Muscle of back (tissue), 11 donors: ENCODE results near the gene VTI1A. TPM values are rescaled to one million over a fixed set of nuclear protein-coding genes. Genes with fewer than 3 reads are reported as not detected.
"Not testable (repeated sequence)": the region's sequence is repeated elsewhere in the genome, so short reads cannot be mapped to it uniquely, and the experiment has no call there.

ENCODE experiments used
- DNase-seq, 3 donors: peaks; one replicate each; pipeline versions ENCODE4 v3.0.0 to v3.0.0-alpha.2; 2013
- polyA plus RNA-seq, 10 donors: library from polyadenylated mRNA; unstranded; fragments of 120-200 nt; gene quantifications; one replicate each; pipeline ENCODE4 v1.2.1, GENCODE V29; 2013; ENCODE audit not compliant: insufficient read length in 10 of 10

The VTI1A gene
- polyA plus RNA-seq, 10 donors = 11.9 to 18.4 (median 14.7) TPM

DNA sequence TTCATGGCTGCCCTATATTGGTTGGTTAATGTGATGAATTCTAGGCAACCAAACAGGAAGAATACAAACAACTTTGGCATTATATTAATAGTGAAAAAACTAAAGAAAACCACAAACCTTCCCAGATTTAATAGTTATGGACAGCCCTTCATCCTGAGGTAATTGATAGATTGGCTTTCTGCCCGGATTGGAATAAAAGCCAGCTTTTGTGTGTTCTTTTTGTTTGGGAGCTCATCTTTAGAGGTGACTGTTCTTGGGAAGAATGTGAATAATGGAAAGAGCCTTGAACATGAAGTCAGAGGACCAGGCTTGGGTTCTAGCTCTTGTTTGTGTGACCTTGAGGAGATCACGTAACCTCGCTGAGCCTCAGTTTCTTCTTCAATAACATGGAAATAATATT lies 92.3 kb downstream of the VTI1A start:
- no peak for DNase-seq

DNA sequence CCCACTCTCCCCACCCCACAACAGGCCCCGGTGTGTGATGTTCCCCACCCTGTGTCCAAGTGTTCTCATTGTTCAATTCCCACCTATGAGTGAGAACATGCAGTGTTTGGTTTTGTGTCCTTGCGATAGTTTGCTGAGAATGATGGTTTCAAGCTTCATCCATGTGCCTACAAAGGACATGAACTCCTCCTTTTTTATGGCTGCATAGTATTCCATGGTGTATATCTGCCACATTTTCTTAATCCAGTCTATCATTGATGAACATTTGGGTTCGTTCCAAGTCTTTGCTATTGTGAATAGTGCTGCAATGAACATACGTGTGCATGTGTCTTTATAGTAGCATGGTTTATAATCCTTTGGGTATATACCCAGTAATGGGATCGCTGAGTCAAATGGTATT lies 95.8 kb downstream of the VTI1A start:
- not testable (repeated sequence) for DNase-seq

DNA sequence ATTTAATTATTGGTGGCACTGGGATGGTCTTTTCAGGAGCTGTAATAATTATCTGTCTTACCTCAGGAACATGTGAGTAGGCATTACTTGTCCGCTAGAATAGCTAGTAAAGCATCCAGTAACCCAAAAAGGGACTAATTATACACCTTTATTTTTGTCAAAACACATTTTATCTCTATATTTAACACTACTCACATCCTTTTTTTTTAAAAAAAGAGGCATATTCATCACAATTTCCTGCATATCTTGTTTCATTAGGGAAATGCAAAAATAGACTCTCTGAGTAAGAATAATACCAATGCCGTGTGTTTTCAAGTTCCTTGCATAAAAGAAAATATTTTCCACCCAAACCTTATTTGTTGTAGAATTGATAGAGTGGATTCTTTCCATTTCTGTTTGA lies 99.5 kb downstream of the VTI1A start:
- DNase-seq = no peak

DNA sequence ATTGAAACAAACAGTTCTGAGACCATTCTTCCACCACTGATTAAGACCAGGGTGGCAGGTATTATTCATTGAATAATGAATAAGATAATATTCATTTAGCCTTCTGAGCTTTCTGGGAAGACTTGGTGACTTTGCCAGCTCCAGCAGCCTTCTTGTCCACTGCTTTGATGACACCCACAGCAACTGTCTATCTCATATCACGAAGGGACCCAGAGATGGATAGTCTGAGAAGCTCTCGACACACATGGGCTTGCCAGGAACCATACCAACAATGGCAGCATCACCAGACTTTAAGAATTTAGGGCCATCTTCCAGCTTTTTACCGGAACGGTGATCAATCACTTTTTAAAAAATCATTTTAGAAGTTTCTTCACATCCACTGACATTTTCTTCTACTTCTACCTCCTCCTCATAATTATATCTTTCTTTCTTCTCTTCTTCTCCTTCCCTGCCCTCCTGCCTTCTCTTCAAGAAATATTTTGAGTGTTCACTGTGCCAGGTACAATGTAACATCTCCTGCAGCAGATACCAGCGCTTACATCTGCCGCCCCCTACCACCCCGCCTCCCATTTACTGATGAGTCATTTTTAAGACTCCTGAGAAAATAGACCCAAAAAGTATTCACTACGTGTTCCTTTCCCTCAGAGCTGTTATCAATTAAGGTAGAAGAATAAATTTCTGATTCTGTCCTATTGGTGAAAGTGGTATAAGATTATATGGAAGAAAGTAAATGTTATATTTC lies 101.7 kb downstream of the VTI1A start:
- DNase-seq = no peak

DNA sequence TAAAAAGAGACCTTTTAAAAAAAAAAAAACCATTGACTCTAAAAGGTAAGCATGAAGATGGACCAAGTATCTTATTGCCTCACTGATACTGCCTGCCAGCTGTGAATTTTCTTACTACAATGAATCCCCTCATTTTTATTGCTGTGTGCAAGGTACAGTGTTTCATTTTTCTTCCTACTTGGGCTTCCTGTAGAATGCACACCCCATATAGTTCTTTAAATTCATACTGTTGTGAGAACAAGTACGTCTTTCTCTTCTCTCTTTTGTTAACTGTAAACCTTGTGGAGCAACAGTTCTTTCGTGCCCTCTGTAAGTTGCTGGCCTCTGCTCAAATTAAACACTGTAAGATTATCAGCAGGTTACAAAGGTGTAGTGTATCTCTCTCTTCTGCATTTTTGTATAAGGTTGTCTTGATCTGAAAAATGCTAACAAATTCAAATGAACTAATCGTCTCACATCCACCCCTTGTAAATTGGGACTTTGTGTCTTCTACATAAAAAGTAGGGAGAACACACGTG lies 105.6 kb downstream of the VTI1A start:
- DNase-seq = no peak

DNA sequence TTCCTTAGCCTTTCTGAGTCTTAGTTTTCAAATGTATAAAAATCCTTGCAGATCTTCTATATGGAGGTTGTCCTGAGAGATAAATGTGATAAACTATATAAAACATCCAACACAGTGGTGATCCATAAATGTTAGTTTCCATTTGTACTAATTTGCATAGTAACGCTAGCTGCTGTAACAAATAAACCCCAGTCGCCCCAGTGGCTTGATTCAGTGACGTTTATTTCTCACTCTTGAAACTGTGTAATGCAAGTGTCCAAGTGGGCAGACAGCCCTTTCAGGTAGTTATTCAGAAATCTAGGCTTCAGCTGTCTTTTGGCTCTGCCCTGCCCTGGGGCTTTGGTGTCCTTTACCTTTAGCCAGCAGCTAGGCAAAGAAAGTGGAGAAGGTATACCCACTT lies 106.3 kb downstream of the VTI1A start:
- DNase-seq = no peak

DNA sequence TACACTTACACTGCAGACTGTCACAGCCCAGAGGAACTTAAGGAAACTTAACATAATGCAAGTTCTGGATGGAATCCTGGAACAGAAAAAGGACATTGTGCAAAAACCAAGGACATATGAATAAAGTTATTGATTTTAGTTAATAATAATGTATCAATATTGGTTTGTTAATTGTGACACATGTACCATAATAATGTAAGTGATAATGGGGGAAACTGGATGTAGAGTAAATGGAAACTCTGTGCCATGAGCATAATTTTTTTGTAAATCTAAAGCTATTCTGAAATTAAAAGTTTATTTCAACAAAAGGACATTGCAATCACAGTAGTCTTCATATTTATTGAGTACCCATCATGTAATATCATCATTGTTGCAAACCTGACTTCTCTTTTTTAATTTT lies 107.2 kb downstream of the VTI1A start:
- no peak for DNase-seq

DNA sequence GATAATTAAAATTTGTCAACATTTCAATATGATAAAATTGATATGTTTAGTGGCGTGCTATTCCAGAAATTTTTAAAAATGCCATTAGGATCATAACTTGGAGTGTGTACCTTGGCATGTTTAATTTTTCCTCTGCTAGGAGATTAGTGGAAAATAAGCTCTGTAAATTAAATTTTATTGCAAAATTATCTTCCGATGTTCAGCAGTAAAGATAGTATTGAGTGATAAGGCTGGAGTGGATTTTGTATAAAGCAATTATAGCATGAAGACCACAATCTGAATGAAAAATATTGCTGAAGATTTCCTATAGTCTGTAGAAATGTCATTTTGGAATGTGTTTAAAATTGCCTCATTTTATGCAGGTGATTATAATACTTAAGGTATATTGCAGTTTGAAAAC lies 110.2 kb downstream of the VTI1A start:
- DNase-seq = no peak

DNA sequence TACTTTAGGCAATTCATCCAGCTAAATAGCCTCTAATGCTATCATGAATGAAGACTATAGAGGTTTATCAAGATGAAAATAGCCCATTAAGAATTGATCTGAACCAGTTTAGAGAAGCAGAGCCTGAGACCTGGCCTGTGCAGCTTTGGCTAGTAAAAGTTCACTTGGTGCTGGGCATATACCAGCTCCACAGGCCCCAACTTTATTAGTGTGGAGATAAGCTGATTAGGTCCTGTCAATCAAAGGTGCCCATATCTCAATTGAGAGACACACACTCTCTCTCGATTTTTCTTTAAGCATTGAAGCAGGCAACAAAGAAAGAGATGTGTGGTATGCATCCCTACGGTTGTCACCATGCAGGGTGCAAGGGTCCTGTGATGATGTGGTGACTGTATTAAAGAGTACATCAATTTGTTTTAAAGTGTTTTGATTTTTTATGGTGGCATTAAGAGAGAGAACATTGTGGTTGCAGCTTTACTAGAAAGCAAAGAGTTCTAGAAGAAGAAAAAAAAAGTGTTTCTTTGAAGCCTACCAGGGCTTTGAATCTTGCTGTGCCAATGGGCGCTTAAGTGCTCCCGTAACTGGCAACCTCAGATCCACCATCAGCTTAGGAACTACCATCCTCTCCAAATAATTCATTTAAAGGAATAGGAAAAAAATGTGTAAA lies 111.6 kb downstream of the VTI1A start:
- DNase-seq = no peak

DNA sequence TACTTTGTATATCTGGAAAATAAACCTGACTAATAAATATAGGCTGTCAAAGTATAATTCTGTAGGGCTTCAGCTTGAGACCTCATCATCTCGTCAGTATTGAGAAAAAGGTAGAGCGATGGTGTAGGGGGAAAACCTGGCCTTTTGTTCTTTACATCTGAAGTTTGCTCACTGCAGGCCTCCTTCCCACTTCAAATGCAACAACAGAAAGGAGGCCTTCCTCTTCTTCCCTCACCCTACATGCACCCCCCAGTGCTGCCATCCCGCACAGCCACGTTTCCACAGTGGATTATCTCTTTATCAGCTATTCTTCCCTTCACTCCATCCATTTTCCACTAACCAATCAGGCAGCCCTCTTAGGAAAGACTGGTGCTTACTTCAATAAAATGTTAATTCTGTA lies 112.3 kb downstream of the VTI1A start:
- no peak for DNase-seq

DNA sequence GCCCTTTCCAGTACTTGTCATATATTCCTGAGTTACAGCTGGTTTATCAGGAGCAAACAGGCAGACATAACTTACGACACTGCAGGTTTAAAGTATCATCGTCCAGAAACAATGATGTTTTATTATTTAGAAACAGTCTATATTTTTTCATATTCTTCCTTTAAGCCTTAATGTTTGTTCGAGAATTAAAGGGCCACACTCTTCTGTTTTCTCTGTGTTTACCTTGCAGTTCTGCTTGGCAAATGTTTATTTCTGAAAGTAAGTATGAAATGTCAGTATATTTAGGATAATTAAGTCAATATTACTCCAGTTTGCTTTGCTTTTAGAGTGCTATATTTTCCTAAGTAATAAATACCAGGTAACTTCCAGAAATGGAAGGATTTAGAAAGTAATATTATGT lies 115.1 kb downstream of the VTI1A start:
- DNase-seq = no peak

DNA sequence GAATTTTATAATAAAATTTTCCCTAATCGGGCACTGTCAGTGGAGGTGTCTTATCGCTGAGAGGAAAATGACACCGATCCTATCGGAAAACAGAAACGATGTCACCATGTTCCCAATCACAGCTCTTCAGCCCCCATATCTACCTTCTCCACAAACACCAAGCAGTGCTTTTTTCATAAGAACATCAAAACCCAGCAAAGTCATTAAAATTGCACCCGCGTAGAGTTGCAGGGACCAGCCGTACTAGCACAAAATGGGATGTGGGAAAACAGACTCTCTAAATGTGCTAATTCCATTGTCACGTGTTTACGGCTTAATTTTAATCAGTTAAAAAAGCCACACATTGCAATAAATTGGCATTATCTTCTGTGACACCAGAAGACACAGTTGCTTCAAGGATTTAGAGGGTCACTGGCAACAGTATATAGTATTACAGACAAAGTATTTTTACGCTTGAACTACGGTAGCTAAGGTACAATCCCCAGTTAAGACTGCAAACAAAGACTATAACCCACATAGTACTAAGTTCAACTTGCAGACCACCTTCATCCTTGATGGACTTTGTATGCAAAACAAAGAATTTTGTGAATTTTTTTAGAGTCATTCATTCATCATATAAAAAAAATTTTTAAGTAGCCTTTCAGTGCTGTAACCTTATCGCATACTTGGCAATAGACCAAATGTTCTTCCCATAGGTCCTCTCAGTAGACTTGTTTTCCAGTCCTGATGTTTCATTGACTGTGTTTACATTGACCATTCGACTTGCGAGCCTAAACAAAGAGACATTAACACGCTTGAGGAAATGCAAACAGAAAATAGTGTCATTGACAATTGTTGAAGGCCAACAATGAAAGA lies 116.0 kb downstream of the VTI1A start:
- no peak for DNase-seq

DNA sequence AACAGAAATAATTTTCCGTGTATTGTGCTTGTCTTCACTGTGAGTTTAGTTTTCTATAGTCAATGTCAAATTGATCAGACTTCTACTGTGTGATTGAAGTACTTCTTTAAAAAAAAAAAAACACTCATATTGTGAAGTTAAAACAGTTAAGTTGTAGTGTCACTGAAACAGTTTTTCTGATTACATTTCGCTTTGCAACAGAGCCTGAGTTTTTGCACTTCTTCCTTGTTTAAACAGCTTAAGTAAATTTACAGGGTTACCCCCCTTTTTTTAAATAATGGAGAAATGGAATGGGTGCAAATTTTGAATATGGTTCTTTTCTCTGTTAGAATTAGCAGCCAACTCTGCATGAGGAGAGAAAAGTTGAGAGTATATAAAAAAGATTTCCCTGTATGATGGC lies 117.3 kb downstream of the VTI1A start:
- DNase-seq = no peak

DNA sequence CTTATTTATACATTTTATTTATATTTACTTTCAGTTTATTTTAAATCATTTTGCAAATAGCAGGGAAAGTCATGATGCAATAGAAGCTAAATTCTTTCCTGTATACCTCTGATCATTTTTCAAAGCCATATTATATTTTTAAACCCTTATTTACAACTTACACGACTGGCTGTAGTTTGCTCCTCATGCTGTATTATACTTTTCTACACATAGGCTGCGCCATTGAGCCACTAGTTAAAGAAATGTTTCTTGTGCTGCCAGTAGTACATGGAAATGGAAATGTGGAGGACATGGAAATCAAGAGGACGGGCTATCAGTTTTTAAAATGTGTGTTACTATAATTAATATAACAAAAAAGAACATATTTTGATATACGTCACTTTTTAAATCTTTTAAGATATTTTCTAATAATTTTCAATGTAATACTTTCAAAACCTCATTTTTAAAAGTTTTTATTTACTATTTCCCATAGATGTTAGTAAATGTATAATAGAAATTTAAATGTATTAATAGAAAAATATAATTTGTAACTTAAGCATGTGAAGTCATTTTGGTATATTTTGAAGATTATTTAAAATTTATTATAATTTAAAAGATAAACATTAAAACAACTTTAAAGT lies 118.5 kb downstream of the VTI1A start:
- peak; percentile 59 to 74 (median 63) for DNase-seq

DNA sequence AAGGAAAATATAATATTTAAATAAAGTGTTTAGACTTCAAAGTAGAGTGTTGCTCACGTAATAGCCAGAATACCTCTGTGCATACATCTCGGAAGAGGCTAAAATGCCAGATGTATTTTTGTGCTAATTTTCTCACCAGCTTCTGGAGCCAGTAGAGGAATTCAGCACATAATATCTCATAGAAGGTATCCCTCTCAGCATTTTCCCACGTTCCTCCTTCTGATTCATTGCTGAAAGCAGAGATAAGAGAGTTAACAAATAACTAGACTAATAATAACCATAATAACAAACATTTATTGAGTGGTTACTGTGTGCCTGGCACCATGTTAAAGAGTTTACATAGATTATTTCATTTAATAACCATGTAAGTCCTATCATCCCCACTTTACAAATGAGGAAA lies 123.6 kb downstream of the VTI1A start:
- no peak for DNase-seq

DNA sequence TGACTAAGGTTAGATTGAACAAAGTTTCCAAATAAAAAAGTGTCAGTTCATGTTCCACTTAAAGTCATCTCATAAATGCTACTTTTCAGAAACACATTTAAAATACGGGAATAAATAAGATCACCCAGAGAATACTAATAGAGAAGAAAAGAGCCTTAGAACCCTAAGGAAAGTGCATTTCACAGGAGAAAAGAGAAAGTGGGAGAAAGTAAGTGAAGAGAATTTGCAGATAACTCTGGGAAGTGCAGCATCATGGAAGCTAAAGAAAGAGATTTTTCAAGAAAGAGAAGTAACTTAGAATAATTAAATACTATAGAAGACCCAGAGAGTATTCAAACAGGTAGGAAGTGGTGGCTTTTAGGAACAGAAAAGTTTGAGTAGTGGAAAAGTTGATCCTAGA lies 132.6 kb downstream of the VTI1A start:
- DNase-seq = no peak

DNA sequence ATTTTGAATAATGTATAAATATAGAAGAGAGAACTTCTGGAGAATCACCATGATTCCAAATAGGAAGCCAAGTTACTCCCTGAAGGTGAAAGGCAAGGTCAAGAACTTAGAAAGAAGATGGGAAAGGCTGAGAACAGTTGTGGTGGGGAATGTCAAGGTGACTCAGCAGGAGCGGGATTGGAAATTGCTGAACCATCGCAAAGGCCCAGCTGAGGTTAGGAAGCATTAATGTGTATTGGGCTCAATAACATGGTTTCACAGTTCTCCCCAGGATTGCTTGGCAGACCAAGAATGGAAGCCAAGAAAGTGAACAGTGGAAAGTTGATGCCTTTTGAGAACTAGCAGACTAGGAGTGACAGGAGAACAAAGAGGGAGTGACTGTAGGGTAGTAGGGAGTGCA lies 133.3 kb downstream of the VTI1A start:
- DNase-seq = no peak

DNA sequence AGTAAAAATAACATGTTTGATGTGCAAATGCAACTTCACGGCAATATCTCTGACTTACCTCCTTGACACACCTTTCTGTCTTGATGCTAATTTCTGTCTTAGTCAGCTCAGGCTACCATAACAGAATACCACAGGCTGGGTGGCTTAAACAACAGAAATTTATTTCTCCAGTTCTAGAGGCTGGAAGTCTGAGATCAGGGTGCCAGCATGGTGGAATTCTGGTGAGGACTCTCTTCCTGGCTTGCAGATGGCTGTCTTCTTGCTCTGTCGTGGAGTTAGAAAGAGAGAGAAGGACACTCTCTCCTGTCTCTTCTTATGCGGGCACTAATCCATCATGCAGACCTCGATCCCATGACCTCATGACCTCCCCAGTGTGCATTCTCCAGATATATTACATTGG lies 134.9 kb downstream of the VTI1A start:
- no peak for DNase-seq

DNA sequence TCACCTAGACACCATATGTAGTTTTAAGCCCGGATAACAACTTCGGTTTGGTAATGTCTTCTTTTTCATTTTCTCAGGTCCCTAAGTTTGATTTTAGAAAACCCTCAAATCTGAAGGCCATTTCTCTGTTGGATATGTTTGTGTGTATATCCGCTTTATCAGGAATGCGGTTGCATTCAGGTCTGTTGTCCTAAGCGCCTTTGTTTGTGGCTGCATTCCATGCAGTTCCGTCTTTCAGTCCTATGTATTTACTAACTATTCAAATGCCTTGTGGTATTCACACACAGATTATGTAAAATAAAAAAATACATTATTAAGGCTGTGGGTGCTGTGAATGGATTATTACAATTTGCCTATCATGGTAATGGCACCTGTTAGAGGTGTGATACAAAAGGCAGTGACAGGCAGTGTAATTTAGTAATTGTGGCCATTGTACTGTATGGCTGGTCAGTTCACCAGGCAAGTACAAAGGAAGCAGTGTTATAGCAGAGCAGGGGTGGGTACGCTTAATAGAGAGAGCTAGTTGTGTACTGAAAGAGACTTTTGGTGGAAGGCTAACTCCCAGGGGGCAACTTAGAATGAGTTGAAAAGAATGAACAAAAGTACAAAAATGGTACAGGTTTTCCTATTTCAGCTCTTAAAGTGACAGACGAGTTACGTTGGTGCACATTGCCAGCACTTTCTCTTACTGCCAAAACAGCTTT lies 136.4 kb downstream of the VTI1A start:
- no peak for DNase-seq

DNA sequence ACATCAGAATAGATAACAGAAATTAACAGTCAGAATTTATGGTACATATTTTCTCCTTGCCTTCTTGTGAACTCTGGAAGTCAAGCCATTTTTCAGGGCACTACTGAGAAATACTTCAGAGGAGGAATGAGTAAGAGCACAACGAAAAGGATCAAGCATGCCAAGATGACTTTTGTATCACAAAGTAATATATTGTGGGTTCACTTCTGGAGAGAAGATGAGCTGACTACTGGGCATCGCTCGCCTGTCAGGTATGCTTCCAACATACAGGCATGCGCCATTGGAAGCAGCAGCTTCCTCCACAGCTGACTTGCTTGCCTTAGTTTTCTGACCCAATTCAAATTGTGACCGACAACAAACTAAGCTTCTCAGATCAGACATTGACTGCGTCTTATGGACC lies 137.3 kb downstream of the VTI1A start:
- DNase-seq = no peak

DNA sequence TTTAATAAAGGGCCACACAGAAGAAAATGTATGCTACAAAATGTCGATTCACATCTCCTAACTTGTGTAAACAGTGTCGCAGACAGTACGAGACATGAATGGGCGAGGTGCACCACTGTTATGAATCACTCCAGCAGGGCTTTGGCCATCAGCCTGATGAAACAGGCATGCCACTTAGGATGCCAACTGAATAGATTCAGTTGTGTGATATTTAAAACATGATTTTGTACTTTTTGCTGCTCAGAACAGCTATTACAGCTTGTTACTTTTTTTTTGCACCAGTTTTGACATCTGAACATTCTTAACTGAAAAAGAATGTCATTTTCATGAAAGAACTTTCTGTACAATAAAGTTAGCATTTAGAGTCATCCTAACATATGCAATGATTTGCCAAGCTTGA lies 138.1 kb downstream of the VTI1A start:
- no peak for DNase-seq

DNA sequence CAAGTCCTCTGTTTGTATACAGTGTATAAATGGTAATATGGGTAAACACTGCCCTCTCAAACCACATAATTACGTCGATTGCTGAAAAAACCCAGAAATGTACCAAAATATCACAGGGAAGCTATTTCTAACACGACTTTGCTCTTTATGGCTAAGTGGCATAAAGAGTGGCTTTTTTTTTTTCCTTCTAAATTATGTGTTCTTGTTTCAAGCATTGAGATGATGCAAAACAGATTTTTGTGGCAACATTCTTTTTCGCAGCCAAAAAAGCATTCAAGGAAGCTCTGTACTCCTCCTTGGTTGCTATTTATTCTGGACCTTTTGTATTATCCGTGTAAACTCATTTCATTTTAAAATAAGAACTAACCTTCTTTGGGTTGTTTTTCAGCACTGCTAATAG lies 138.9 kb downstream of the VTI1A start:
- no peak for DNase-seq
